Measurements from ENCODE around the gene CACNB4.

The CACNB4 gene

DNA sequence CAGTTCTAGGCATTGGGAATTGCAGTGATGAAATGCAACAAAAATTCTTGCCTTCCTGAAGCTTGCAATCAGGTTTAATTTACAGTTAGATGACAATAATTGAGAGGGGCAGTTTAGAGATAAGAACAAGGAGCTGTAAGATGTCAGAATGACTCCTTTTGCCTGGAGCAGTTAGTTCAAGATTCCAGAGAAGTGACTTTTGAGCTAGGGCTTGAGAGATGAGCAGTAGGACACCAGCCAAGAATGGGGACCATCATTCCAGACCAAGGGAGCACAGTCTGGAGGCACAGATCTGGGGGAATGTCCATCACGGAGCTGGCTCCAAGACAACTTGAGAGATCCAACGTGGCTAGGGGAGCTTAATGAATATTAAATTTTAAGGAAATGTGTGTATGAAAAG, 26.8 kb downstream of the CACNB4 start:
- TF ChIP-seq, protein P1, sequence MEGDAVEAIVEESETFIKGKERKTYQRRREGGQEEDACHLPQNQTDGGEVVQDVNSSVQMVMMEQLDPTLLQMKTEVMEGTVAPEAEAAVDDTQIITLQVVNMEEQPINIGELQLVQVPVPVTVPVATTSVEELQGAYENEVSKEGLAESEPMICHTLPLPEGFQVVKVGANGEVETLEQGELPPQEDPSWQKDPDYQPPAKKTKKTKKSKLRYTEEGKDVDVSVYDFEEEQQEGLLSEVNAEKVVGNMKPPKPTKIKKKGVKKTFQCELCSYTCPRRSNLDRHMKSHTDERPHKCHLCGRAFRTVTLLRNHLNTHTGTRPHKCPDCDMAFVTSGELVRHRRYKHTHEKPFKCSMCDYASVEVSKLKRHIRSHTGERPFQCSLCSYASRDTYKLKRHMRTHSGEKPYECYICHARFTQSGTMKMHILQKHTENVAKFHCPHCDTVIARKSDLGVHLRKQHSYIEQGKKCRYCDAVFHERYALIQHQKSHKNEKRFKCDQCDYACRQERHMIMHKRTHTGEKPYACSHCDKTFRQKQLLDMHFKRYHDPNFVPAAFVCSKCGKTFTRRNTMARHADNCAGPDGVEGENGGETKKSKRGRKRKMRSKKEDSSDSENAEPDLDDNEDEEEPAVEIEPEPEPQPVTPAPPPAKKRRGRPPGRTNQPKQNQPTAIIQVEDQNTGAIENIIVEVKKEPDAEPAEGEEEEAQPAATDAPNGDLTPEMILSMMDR (IDR thresholded peaks at IDR 0.05; ENCODE audit: low read depth, low read length) = no peak
- H3K4me3 ChIP-seq (ENCODE audit: low read depth, low read length) = no peak overlapping the region

DNA sequence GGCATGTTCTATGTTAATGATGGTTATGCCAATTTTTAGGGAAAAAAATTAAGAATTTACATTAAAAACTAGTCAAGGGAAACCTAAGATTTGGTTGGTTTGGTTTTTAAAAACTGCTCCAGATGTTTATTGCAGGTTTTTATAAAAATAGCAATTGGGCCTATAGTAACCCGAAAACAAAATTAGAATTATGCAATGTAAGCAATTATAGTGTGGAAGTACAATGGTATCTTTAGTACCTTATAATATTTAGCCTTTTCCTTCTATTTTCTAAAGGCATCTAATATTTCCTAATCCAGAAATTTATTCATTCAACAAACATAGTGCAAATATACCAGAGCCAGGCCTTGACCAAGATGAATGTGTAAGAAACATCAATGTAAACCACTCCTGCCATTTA, 27.3 kb downstream of the CACNB4 start:
- TF ChIP-seq, protein P1 (IDR thresholded peaks at IDR 0.05; ENCODE audit: low read depth, low read length) = no peak
- no peak overlapping the region for H3K4me3 ChIP-seq (ENCODE audit: low read depth, low read length)

GRCh38 chr2:152071092-152071491, 27.8 kb downstream of the CACNB4 start:
- TF ChIP-seq, protein P1 (IDR thresholded peaks at IDR 0.05; ENCODE audit: low read depth, low read length) = no peak
- no peak overlapping the region for H3K4me3 ChIP-seq (ENCODE audit: low read depth, low read length)

DNA sequence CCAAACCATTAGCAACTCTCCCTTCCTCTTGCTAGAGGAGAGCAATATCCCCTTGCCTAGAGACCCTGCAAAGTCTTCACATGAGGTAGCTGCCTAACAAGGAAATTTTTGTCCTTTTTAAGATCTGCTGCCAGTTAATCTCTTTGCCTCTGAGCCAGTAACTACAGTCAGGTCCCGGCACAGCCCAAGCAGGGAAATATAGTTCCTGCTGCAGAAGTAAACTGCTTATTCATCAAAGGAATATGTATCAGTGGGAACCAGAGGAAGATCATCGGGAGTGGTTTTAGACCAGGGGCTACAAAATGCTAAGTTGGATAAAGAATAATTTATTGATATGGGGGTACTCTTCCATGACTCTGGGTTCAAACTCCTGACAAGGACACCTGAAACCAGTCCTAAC, 30.6 kb downstream of the CACNB4 start:
- no peak overlapping the region for H3K4me3 ChIP-seq (ENCODE audit: low read depth, low read length)
- TF ChIP-seq, protein P1 (IDR thresholded peaks at IDR 0.05; ENCODE audit: low read depth, low read length) = no peak

DNA sequence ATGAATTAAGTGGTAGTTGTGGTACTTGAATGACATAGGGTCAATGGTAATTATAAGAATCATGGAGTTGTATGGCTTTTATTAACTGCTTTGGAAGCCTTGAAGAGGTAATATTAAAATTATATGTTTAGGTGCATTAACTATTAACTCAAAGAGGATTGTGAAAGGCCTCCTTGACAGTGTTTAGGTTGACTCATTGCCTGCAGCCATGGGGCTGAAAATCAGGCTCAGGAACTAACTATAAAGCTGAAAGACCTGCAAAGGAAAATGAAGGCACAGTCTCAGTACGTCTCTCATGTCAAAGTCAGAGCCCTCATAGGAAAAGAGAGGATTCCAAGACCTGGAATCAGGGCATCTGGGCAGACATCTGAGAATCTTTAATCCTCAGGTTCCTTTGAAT, 31.0 kb downstream of the CACNB4 start:
- no peak overlapping the region for H3K4me3 ChIP-seq (ENCODE audit: low read depth, low read length)
- TF ChIP-seq, protein P1 (IDR thresholded peaks at IDR 0.05; ENCODE audit: low read depth, low read length) = no peak

GRCh38 chr2:152065945-152066344, 32.9 kb downstream of the CACNB4 start:
- TF ChIP-seq, protein P1 (IDR thresholded peaks at IDR 0.05; ENCODE audit: low read depth, low read length) = no peak
- no peak overlapping the region for H3K4me3 ChIP-seq (ENCODE audit: low read depth, low read length)

GRCh38 chr2:152064001-152064400, 34.8 kb downstream of the CACNB4 start:
- no peak overlapping the region for H3K4me3 ChIP-seq (ENCODE audit: low read depth, low read length)
- TF ChIP-seq, protein P1 (IDR thresholded peaks at IDR 0.05; ENCODE audit: low read depth, low read length) = no peak
